NT2/D1 (cell line): ENCODE results near the gene LYPD5.
"Not testable (repeated sequence)": the region's sequence is repeated elsewhere in the genome, so short reads cannot be mapped to it uniquely, and the experiment has no call there.

ENCODE experiments used
- DNase-seq: peaks from one replicate; pipeline ENCODE4 v3.0.0-alpha.2; 2011; ENCODE audit warnings: low read depth, low spot score
- H3K27me3 ChIP-seq: 2 replicates; pipeline ENCODE4 v1.6.0; 2011; ENCODE audit warnings: mild to moderate bottlenecking; ENCODE audit not compliant: insufficient read length, insufficient read depth
- H3K36me3 ChIP-seq: 2 replicates; pipeline ENCODE4 v1.6.1; 2011; ENCODE audit warnings: mild to moderate bottlenecking, low read length, mixed read lengths; ENCODE audit not compliant: insufficient read depth, insufficient read length
- H3K4me1 ChIP-seq: 2 replicates; pipeline ENCODE4 v1.5.1; 2011; ENCODE audit not compliant: insufficient read depth, insufficient read length
- H3K4me3 ChIP-seq: 2 replicates; pipeline ENCODE4 v1.5.1; 2011; ENCODE audit warnings: low read depth; ENCODE audit not compliant: insufficient read length
- H3K9ac ChIP-seq: 2 replicates; pipeline ENCODE4 v1.6.0; 2011; ENCODE audit warnings: low read depth; ENCODE audit not compliant: insufficient read length
- H3K9me3 ChIP-seq: 2 replicates; pipeline ENCODE4 v1.5.1; 2011; ENCODE audit warnings: mild to moderate bottlenecking, low read length; ENCODE audit not compliant: insufficient read depth
- SUZ12 ChIP-seq: IDR thresholded peaks from 2 replicates; pipeline ENCODE4 v1.6.1; 2011; ENCODE audit not compliant: insufficient read length, insufficient read depth; ENCODE audit errors: extremely low read depth
- YY1 ChIP-seq: IDR thresholded peaks from 2 replicates; pipeline ENCODE4 v1.6.1; 2011; ENCODE audit not compliant: insufficient read length, insufficient read depth
- ZNF274 ChIP-seq: IDR thresholded peaks from 2 replicates; pipeline ENCODE4 v1.6.1; 2011; ENCODE audit warnings: mild to moderate bottlenecking, low read depth, low read length

The LYPD5 gene

DNA sequence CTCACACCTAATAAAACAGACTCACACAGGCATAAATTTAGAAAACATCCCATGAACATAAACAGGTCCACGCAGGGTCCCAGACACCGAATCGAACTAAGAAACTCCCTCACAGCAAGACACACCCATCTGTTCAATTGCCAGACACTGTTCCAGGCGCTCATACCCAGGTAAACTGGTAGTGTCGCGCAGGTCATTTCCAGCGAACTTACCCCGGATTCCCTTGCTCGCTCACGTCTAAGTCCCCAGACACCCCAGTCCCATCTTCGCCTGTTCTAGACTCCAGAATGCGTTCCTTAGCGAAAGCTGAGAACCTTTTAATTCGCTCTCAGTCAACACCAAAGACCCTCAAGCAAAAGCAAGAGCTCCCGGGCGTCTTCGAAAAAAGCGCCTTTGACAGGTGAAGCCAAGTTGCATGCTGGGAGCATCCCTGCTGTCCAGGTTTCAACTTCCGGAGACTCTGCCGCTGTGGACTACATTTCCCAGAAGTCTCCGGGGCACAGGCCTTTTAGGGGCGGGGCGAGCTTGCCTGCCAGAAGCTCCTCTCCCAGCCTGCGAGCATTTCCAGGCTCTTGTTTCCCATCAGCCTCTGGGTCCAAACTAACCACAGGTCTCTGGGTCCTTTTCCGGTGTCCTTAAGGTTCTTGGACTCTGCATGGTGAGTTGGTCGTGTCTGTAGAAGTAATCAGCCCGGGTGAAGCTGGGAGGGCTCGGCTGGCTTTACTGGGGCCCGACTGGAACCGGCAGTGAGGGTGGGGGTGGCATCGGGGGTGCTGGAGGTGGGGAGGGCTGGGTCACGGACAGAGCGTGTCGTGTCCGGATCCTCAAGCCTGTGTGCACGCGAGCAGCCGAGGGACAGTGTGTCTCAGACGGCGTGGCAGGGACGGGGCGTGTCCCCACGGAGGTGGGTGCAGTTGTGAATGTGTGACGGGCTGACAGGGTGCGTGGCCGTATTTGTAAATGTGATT is 24.8 kb upstream of the LYPD5 start, which contains the start of gene ZNF283:
Gene ZNF283 (plus strand): TSS at position 535 of the 968 bp plus-strand sequence. CDS start 6,184 bp downstream, outside the sequence.
- 0 out of 2 replicates have a peak, but pooled peaks cover 3% of the 10 kb centered on the region for H3K9me3 ChIP-seq
- no peak for TF ChIP-seq ZNF274
- no peak for TF ChIP-seq YY1
- no peak for TF ChIP-seq SUZ12
- peaks cover 20% of the 10 kb centered on the region for H3K36me3 ChIP-seq
- peak within 1 kb of the TSS; percentile 71 for H3K4me3 ChIP-seq
- H3K4me1 ChIP-seq = no peaks in the 10 kb centered on the region
- H3K27me3 ChIP-seq = no peaks in the 10 kb centered on the region
- H3K9ac ChIP-seq = peak within 1 kb of the TSS; percentile 70
- DNase-seq = peak; percentile 80

DNA sequence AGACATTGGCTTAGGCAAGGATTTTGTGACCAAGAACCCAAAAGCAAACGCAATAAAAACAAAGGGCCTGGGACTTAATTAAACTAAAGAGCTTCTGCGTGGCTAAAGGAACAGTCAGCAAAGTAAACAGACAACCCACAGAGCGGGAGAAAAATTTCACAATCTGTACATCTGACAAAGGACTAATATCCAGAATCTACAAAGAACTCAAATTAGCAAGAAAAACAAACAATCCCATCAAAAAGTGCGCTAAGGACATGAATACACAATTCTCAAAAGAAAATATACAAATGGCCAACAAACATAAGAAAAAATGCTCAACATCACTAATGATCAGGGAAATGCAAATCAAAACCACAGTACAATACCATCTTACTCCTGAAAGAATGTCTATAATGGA is 22.3 kb upstream of the LYPD5 start:
- DNase-seq, H3K4me3 ChIP-seq, H3K4me1 ChIP-seq, H3K9ac ChIP-seq, H3K9me3 ChIP-seq: not testable (repeated sequence)
- peaks cover 12% of the 10 kb centered on the region for H3K36me3 ChIP-seq
- H3K27me3 ChIP-seq = peaks cover 15% of the 10 kb centered on the region

DNA sequence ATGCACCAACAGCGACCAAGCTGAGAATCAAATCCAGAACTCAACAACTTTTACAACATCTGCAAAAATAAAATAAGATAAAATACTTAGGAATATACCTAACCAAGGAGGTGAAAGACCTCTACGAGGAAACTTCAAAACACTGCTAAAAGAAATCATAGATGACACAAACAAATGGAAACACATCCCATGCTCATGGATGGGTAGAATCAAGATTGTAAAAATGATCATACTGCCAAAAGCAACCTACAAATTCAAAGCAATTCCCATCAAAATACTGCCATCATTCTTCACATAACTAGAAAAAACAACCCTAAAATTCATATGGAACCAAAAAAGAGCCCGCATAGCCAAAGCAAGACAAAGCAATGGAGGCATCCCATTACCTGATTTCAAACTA is 21.6 kb upstream of the LYPD5 start:
- H3K9me3 ChIP-seq = peaks cover 11% of the 10 kb centered on the region; the same call in 1 of the 2 replicates
- not testable (repeated sequence) for H3K9ac ChIP-seq, DNase-seq, H3K4me1 ChIP-seq, H3K4me3 ChIP-seq
- peaks cover 15% of the 10 kb centered on the region for H3K27me3 ChIP-seq
- H3K36me3 ChIP-seq = peaks cover 10% of the 10 kb centered on the region

DNA sequence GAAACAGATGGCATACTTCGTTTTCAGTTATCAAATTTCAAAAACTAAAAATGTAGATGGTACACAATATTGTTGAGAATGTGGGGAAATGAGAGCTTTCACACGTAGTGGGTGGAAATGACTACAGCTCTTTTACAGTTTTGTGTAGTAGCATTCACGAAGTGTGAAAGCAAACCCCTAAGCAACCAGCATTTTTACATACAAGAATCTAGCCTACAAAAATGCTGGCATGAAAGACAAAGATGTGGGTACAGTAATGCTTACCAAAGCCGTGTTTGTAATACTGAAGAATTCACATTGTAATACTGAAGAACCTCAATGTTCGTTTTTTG is 18.6 kb upstream of the LYPD5 start:
- TF ChIP-seq ZNF274 (no peak), SUZ12 (no peak), YY1 (no peak)
- Histone ChIP-seq H3K36me3 (no peaks in the 10 kb centered on the region), H3K9me3 (peaks cover 9% of the 10 kb centered on the region; the same call in 1 of the 2 replicates), H3K4me3 (peak overlapping the region; percentile 53), H3K4me1 (no peaks in the 10 kb centered on the region), H3K27me3 (peaks cover 15% of the 10 kb centered on the region), H3K9ac (no peak overlapping the region)
- DNase-seq = no peak

DNA sequence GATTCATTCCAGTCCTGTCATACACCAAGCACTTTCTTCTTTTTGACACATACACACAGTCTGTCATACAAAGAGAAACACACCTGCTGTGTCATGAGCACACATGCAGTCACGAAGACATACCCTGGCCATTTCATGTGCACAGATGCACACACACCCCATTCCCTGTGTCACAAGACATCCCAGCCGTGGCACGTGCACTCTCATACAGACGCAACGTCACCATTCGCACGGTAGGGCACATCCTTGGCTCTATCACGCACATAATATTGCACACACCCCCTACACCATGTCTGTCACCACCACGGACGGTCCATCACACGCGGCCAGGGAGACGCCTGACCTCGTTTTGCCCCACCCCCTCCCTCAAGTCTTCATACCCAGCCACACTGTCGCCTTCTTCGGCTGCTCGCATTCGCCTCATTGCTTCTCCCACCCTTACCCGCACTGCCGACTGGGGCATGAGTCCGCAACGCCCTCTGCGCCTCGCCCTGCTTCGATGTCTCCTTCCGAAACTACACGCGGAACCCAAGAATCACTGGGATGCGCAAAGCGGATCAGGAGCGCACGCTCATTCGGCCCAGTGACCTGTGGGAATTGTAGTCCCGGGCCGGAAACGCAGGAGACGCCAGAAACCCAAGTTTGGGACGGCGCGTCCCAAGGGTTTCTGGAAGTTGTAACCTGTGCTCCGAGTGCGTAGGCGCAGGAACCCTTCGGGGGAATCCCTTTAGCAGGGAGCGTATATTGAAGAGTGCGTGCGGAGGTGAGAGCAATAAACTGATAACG is 18.0 kb upstream of the LYPD5 start:
- Histone ChIP-seq H3K9ac (peak overlapping the region; percentile 61), H3K4me3 (peak overlapping the region; percentile 53), H3K27me3 (peaks cover 15% of the 10 kb centered on the region), H3K4me1 (no peaks in the 10 kb centered on the region), H3K36me3 (no peaks in the 10 kb centered on the region), H3K9me3 (peaks cover 9% of the 10 kb centered on the region; the same call in 1 of the 2 replicates)
- TF ChIP-seq ZNF274 (no peak), SUZ12 (no peak), YY1 (no peak)
- peak; percentile 23 for DNase-seq

DNA sequence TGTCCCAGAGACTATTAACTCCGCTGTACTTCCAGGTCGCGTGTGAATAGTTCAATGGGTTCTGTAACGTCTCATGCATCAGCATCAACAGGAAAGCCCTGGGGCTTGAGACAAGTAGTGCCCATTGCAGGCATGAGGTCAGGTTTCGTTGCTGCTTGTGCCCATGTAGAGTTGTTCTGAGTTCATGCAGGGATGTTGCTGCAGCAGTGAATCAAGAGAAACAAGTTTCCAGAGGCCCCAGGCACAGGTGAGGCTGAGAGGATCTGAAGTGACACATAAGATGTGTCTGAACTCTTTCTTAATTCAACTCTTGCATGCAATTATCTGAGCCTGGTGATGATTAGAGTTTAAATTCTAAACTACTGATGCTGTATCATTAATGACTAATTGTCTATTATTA is 16.3 kb upstream of the LYPD5 start:
- no peaks in the 10 kb centered on the region for H3K36me3 ChIP-seq
- peaks cover 15% of the 10 kb centered on the region for H3K27me3 ChIP-seq
- no peak overlapping the region for H3K9ac ChIP-seq
- DNase-seq = no peak
- H3K9me3 ChIP-seq = peaks cover 9% of the 10 kb centered on the region; the same call in 1 of the 2 replicates
- H3K4me1 ChIP-seq = no peaks in the 10 kb centered on the region
- H3K4me3 ChIP-seq = no peak overlapping the region
- TF ChIP-seq YY1 = no peak
- no peak for TF ChIP-seq SUZ12
- no peak for TF ChIP-seq ZNF274

DNA sequence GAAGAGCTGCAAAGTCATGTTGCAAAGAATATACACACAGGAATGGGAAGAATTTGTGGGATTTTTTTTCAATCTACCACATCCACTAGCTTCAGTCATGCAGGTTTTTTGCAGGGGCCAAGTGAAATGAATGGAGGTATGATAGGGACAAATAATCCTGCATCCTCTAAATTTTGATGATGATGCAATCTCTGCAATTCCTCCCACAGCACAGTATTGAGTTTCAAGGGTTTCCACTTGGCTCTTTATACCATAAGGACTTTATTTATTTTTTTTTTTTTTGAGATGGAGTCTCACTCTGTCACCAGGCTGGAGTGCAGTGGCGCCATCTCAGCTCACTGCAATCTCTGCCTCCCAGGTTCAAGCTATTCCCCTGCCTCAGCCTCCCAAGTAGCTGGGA is 15.2 kb upstream of the LYPD5 start:
- H3K4me1 ChIP-seq, H3K9ac ChIP-seq, H3K36me3 ChIP-seq, H3K9me3 ChIP-seq, DNase-seq, H3K4me3 ChIP-seq: not testable (repeated sequence)
- peaks cover 15% of the 10 kb centered on the region for H3K27me3 ChIP-seq
